IPS-18a (cell line): ENCODE data around the gene PIM1.
"Not testable (repeated sequence)": the region's sequence is repeated elsewhere in the genome, so short reads cannot be mapped to it uniquely, and the experiment has no call there.

Source experiments
- H3K27ac ChIP-seq: one replicate; pipeline ENCODE4 v1.5.1; 2013; ENCODE audit warnings: low read length
- H3K27me3 ChIP-seq: one replicate; pipeline ENCODE4 v1.6.1; 2013; ENCODE audit warnings: mild to moderate bottlenecking, low read length; ENCODE audit not compliant: control insufficient read depth, insufficient read depth
- H3K36me3 ChIP-seq: one replicate; pipeline ENCODE4 v1.6.1; 2013; ENCODE audit warnings: low read depth, low read length; ENCODE audit not compliant: control insufficient read depth
- H3K4me1 ChIP-seq: one replicate; pipeline ENCODE4 v1.6.1; 2013; ENCODE audit warnings: low read depth, low read length; ENCODE audit not compliant: control insufficient read depth
- H3K4me3 ChIP-seq: one replicate; pipeline ENCODE4 v1.5.1; 2013; ENCODE audit warnings: low read length
- H3K9ac ChIP-seq: one replicate; pipeline ENCODE4 v1.6.1; 2013; ENCODE audit warnings: mild to moderate bottlenecking, low read length, moderate library complexity
- H3K9me3 ChIP-seq: one replicate; pipeline ENCODE4 v1.6.1; 2013; ENCODE audit warnings: low read depth, low read length; ENCODE audit not compliant: control insufficient read depth

The PIM1 gene

GRCh38 chr6:37187321-37188022 lies 17.5 kb downstream of the PIM1 start:
- no peaks in the 10 kb centered on the region for H3K9me3 ChIP-seq
- H3K4me1 ChIP-seq: no peaks in the 10 kb centered on the region
- H3K27ac ChIP-seq: no peak overlapping the region

GRCh38 chr6:37188962-37189510 lies 19.1 kb downstream of the PIM1 start:
- Histone ChIP-seq H3K27me3 (no peaks in the 10 kb centered on the region), H3K36me3 (no peaks in the 10 kb centered on the region), H3K4me1 (no peaks in the 10 kb centered on the region), H3K9ac (no peak overlapping the region), H3K4me3 (no peak overlapping the region), H3K9me3 (no peaks in the 10 kb centered on the region), H3K27ac (no peak overlapping the region)

More at GRCh38 chr6:37187321-37188022, 17.5 kb downstream of the PIM1 start:
- Histone ChIP-seq H3K36me3 (no peaks in the 10 kb centered on the region), H3K9ac (no peak overlapping the region), H3K4me3 (no peak overlapping the region), H3K27me3 (no peaks in the 10 kb centered on the region)

DNA sequence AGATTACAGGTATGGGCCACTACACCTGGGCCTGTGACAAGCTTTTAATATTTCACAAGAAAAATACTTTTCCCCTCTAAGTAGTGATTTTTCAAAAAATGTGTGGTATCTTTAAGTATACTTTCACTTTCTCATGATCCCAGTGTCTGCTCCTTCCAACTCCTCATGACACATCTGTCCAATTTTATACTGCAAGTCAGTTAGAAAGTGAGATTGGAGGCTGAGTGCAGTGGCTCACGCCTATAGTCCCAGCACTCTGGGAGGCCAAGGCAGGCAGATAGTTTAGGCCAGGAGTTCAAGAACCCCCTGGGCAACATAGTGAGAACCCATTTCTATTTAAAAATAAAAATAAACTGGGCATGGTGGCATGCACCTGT lies 20.2 kb downstream of the PIM1 start:
- H3K4me3 ChIP-seq: no peak overlapping the region
- no peaks in the 10 kb centered on the region for H3K4me1 ChIP-seq
- no peak overlapping the region for H3K27ac ChIP-seq
- no peaks in the 10 kb centered on the region for H3K9me3 ChIP-seq
- H3K36me3 ChIP-seq: no peaks in the 10 kb centered on the region
- no peak overlapping the region for H3K9ac ChIP-seq
- H3K27me3 ChIP-seq: no peaks in the 10 kb centered on the region

GRCh38 chr6:37192666-37193065 lies 22.7 kb downstream of the PIM1 start:
- no peaks in the 10 kb centered on the region for H3K27me3 ChIP-seq
- no peak overlapping the region for H3K9ac ChIP-seq
- H3K9me3 ChIP-seq: no peaks in the 10 kb centered on the region
- no peak overlapping the region for H3K27ac ChIP-seq
- H3K36me3 ChIP-seq: no peaks in the 10 kb centered on the region
- no peak overlapping the region for H3K4me3 ChIP-seq
- no peaks in the 10 kb centered on the region for H3K4me1 ChIP-seq

- H3K27ac ChIP-seq, H3K27me3 ChIP-seq, H3K4me3 ChIP-seq, H3K36me3 ChIP-seq, H3K9me3 ChIP-seq, H3K4me1 ChIP-seq, H3K9ac ChIP-seq: not testable (repeated sequence)
These were observed 24.9 kb downstream of the PIM1 start for GRCh38 chr6:37194886-37195285.

GRCh38 chr6:37196451-37196850 lies 26.5 kb downstream of the PIM1 start:
- not testable (repeated sequence) for H3K4me3 ChIP-seq, H3K27me3 ChIP-seq, H3K27ac ChIP-seq, H3K4me1 ChIP-seq, H3K36me3 ChIP-seq, H3K9ac ChIP-seq, H3K9me3 ChIP-seq

GRCh38 chr6:37200085-37200484 lies 30.1 kb downstream of the PIM1 start:
- no peaks in the 10 kb centered on the region for H3K36me3 ChIP-seq
- no peak overlapping the region for H3K27ac ChIP-seq
- no peaks in the 10 kb centered on the region for H3K27me3 ChIP-seq
- H3K4me1 ChIP-seq: no peaks in the 10 kb centered on the region
- no peak overlapping the region for H3K4me3 ChIP-seq
- no peaks in the 10 kb centered on the region for H3K9me3 ChIP-seq
- no peak overlapping the region for H3K9ac ChIP-seq

DNA sequence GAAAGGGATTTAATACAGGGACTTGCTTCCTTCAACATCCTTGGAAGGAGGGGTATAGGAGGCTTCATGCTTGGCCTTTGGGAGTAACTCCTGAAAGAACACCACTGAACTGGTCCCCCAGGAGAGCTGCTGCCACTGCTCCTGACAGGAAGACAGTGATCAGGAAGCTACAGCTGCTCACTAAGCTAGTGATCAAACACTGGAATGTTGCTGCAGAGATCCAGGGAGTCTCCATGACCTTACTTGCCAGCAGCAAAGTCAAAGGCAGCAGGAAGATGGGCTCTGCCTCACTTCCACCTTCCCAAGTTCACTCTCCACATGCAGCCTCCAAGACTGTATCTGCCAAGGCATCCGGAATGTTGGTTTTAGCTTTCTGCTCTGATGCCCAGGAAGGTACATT lies 31.8 kb downstream of the PIM1 start:
- no peaks in the 10 kb centered on the region for H3K9me3 ChIP-seq
- no peak overlapping the region for H3K9ac ChIP-seq
- H3K27ac ChIP-seq: no peak overlapping the region
- H3K27me3 ChIP-seq: no peaks in the 10 kb centered on the region
- no peaks in the 10 kb centered on the region for H3K4me1 ChIP-seq
- no peak overlapping the region for H3K4me3 ChIP-seq
- no peaks in the 10 kb centered on the region for H3K36me3 ChIP-seq

- Histone ChIP-seq H3K9ac (no peak overlapping the region), H3K4me1 (no peaks in the 10 kb centered on the region), H3K27me3 (no peaks in the 10 kb centered on the region), H3K36me3 (no peaks in the 10 kb centered on the region), H3K9me3 (no peaks in the 10 kb centered on the region), H3K27ac (no peak overlapping the region), H3K4me3 (no peak overlapping the region)
These were observed 33.0 kb downstream of the PIM1 start for GRCh38 chr6:37202788-37203491.

- no peak overlapping the region for H3K27ac ChIP-seq
- no peaks in the 10 kb centered on the region for H3K27me3 ChIP-seq
- H3K36me3 ChIP-seq: no peaks in the 10 kb centered on the region
- no peak overlapping the region for H3K9ac ChIP-seq
- H3K4me1 ChIP-seq: no peaks in the 10 kb centered on the region
- no peaks in the 10 kb centered on the region for H3K9me3 ChIP-seq
- H3K4me3 ChIP-seq: no peak overlapping the region
These were observed 34.2 kb downstream of the PIM1 start for GRCh38 chr6:37204014-37204751.

DNA sequence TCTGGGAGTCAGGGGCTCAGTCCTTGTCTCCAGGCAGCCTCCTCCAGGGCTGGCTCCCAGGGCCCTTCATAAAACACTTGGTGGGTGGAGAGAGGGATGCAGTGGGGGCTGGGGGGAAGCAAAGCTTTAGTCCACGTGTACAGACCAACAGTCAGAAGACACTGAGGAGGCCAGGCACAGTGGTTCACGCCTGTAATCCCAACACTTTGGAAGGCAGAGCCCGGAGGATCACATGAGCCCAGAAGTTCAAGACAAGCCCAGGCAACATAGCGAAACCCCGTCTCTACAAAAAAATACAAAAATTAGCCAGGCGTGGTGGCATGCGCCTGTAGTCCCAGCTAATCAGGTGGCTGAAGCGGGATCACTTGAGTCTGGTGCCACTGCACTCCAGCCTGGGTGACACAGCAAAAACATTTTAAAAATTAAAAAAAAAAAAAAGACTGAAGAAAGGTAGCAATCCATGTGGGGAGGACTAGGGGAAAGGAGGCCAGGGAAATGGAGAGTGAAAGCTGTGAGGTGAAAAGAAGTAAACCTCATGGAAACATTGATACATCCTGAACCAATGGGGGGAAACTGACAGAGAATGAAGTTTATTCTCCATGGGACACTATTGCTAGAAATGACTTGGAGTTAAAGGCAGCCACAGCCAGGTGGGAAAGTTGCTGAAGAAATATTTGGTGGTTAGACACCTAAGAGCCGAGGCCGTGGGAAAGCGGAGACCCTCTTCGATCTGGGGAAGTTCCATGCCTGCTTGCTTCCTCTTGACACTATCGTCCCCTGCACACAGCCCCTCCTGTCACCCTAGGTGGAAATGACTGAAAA lies 35.4 kb downstream of the PIM1 start:
- Histone ChIP-seq H3K4me1 (no peaks in the 10 kb centered on the region), H3K27me3 (no peaks in the 10 kb centered on the region), H3K9me3 (no peaks in the 10 kb centered on the region), H3K9ac (no peak overlapping the region), H3K36me3 (no peaks in the 10 kb centered on the region), H3K27ac (no peak overlapping the region), H3K4me3 (no peak overlapping the region)
